Endothelial cell (in vitro differentiated cells): ENCODE measurements around the gene FBXL14. TPM values are rescaled to one million over a fixed set of nuclear protein-coding genes. Genes with fewer than 3 reads are reported as not detected.

Experiments used
- DNase-seq: peaks from one replicate; pipeline ENCODE4 v3.0.0; 2021; ENCODE audit warnings: low spot score
- H3K27ac Mint-ChIP-seq: one replicate; pipeline ENCODE4 v1.8.0; 2021; ENCODE audit warnings: mixed read lengths, inconsistent platforms; ENCODE audit not compliant: unreplicated experiment
- H3K27me3 Mint-ChIP-seq: one replicate; pipeline ENCODE4 v1.8.0; 2021; ENCODE audit warnings: mild to moderate bottlenecking, moderate library complexity, mixed read lengths, inconsistent platforms; ENCODE audit not compliant: unreplicated experiment
- H3K36me3 Mint-ChIP-seq: one replicate; pipeline ENCODE4 v1.8.0; 2021; ENCODE audit warnings: mild to moderate bottlenecking, low read depth, mixed read lengths, inconsistent platforms; ENCODE audit not compliant: unreplicated experiment
- H3K4me1 Mint-ChIP-seq: one replicate; pipeline ENCODE4 v1.8.0; 2021; ENCODE audit warnings: mild to moderate bottlenecking, mixed read lengths, inconsistent platforms; ENCODE audit not compliant: unreplicated experiment
- H3K4me3 Mint-ChIP-seq: one replicate; pipeline ENCODE4 v1.8.0; 2021; ENCODE audit warnings: mild to moderate bottlenecking, mixed read lengths, inconsistent platforms; ENCODE audit not compliant: unreplicated experiment
- H3K9me3 Mint-ChIP-seq: one replicate; pipeline ENCODE4 v1.8.0; 2021; ENCODE audit warnings: mixed read lengths, inconsistent platforms; ENCODE audit not compliant: unreplicated experiment
- total RNA-seq: library from RNA; stranded (reverse); fragmentation: NEBNext Ultra II Directional; extraction: Animal tissue kit (Norgen Biotek cat#: 25700); gene quantifications from one replicate; pipeline ENCODE4 v1.2.1, GENCODE V29; 2021; ENCODE audit not compliant: unreplicated experiment
- TF ChIP-seq, protein P1 (sequence below): fragments of 200-600 bp; sonication (generic); IDR thresholded peaks from one replicate; pipeline ENCODE4 v1.5.0; 2021; ENCODE audit warnings: antibody characterized with exemption; ENCODE audit not compliant: unreplicated experiment

Gene FBXL14
- total RNA-seq, 1 donor from 2014 or later = 14.7 TPM

DNA sequence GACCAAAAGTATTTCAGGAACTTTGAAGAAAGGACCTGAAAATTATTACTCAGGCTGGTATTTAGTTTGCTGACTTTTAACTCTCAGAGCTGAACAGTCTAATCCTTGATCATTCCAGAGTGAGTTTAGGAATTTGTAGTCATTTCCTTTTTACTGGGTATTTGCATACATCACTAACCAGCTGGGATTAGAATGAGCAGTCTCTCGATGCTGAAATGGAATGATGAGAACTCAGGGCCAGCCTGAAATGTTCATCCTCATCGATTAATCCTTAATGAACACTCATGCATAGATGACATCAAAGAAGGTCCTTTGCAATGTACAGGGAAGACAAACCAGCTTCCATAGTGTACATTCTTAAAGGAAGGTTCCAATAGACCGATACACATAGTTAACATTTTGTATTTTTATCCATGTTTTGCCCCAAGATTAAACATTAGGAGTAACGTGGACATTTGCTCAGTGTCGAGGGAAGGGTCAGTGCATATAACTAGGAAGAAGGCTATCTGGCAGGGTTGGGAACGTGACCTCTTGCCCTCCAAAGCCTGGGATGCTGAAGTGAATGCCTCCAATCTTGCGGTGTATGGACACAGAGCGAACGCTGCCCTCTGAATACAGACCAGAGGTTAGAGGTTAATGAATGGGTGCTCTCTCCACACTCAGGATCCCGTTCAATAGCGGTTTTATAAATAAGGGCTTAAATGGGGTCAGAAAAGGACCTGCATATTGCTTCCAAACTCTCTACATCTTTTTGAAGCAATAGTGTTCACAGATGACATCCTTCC lies 14.5 kb downstream of the FBXL14 start:
- peak overlapping the region; percentile 8 for H3K27ac Mint-ChIP-seq
- TF ChIP-seq, protein P1, sequence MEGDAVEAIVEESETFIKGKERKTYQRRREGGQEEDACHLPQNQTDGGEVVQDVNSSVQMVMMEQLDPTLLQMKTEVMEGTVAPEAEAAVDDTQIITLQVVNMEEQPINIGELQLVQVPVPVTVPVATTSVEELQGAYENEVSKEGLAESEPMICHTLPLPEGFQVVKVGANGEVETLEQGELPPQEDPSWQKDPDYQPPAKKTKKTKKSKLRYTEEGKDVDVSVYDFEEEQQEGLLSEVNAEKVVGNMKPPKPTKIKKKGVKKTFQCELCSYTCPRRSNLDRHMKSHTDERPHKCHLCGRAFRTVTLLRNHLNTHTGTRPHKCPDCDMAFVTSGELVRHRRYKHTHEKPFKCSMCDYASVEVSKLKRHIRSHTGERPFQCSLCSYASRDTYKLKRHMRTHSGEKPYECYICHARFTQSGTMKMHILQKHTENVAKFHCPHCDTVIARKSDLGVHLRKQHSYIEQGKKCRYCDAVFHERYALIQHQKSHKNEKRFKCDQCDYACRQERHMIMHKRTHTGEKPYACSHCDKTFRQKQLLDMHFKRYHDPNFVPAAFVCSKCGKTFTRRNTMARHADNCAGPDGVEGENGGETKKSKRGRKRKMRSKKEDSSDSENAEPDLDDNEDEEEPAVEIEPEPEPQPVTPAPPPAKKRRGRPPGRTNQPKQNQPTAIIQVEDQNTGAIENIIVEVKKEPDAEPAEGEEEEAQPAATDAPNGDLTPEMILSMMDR = no peak
- H3K36me3 Mint-ChIP-seq = no peaks in the 10 kb centered on the region
- peaks cover 3% of the 10 kb centered on the region for H3K27me3 Mint-ChIP-seq
- DNase-seq = no peak
- H3K9me3 Mint-ChIP-seq = no peaks in the 10 kb centered on the region
- H3K4me3 Mint-ChIP-seq = no peak overlapping the region
- peaks cover 33% of the 10 kb centered on the region for H3K4me1 Mint-ChIP-seq

DNA sequence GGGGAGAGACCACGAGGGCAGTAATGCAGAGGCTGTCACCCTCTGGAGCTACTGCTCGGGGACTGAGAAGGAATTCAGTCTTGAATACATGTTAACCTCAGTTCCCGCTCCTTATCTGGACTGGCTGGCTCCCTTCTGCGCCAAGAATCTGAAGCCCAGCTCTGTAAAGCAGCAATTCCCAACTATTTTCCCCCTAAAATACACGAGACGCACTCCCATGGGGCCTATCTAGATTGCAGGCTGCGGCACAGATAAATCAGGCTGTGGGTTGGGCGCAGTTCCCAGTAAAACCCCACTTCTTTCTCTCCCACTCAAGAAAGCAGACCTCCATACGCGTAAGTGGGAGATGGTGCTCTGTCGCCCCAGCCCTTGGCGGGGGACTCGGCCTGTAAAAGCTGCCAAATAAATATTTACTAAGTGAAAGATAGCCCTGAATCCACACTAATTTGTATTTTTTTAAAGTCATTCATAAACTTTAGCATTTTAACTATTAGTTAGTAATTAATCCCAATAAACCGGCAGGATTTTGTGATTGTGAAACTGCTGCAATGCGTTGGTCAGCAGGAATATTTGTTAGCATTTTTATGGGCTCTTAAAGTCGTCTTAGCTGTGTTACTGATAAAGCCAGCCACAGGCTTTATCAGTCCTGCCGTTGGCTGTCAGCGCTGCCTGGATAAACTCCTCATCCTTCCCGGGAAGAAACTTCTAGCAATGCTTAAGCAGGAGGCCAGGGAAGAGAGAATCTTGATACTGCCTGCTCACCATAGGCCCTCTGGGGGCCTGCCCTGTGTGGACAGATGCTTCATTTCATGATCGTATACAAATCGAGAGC lies 17.8 kb downstream of the FBXL14 start:
- no peak overlapping the region for H3K27ac Mint-ChIP-seq
- no peak overlapping the region for H3K4me3 Mint-ChIP-seq
- no peaks in the 10 kb centered on the region for H3K36me3 Mint-ChIP-seq
- H3K4me1 Mint-ChIP-seq = peaks cover 35% of the 10 kb centered on the region
- no peaks in the 10 kb centered on the region for H3K9me3 Mint-ChIP-seq
- DNase-seq = no peak
- peaks cover 7% of the 10 kb centered on the region for H3K27me3 Mint-ChIP-seq
- TF ChIP-seq, protein P1 = no peak

DNA sequence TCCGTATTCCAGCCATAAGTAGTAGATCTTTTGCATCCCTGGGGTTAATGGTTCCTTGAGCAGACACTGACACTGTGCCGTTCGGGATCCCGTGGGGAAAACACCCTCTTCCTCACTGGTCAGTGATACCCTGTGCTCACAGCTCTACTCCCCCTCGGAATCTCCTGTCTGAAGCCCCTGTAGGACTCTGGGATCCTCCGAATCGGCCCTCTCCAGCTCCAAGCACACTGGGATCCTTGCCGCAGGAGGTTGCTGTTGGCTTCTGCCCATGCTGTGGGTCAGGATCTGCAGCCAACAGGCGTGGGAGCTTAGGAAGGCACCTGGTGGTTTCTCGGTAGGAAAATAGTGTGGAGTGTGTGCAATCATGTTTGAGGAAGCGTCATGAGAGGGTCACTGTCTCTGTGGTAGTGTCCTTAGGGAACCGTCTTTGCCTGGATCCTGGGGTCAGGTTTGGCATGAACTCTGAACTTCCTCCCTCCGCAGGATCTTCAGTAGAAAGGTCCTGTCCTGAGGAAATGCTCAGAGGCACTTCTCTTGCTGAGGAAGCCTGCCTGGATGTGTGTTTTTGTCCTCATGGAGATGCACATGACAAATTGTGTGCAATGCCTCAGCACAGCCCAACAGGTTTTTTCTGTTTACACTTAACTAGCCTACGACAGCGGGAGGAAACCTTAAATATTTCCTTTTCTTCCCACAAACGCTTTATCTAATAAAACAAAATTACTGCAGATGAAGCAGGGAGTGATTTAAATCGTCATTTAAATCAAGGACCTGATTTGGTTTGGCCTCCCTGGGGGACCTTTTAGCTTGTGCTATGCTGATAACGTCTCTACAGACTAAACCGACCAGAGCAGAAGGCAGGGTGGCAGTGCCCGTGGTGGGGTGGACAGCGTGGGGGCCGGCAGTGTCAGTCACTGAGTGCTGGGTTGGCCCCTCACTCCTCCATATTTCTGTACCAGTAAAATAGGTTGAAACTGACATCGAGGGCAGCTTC lies 18.7 kb downstream of the FBXL14 start:
- Mint-ChIP-seq H3K9me3 (no peaks in the 10 kb centered on the region), H3K4me1 (peaks cover 30% of the 10 kb centered on the region), H3K27ac (peak overlapping the region; percentile 65), H3K4me3 (no peak overlapping the region), H3K36me3 (no peaks in the 10 kb centered on the region), H3K27me3 (peaks cover 7% of the 10 kb centered on the region)
- no peak for DNase-seq
- TF ChIP-seq, protein P1 = no peak

DNA sequence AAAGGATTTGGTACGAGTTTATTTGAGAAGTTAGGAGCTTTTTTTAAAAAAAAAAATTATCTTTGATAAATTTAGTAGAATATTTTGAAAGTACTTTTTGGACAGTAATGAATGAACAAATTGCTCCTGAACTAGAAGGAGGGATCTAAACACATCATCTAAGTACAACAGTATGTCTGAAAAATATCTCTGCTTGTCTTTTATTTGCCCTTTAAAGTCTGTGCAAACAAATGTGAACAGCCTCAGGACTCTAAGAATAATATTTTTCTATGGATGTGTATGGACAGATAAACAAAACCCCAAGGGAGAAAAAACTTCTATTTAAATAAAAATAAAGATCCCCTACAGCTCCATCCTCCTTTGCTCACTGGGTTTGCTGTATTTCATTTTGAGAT lies 19.5 kb downstream of the FBXL14 start:
- Mint-ChIP-seq H3K4me1 (peaks cover 21% of the 10 kb centered on the region), H3K4me3 (no peak overlapping the region), H3K27me3 (peaks cover 10% of the 10 kb centered on the region), H3K36me3 (no peaks in the 10 kb centered on the region), H3K27ac (no peak overlapping the region), H3K9me3 (no peaks in the 10 kb centered on the region)
- no peak for DNase-seq
- TF ChIP-seq, protein P1 = no peak
